Measurements from ENCODE around the gene HAUS3. TPM values are rescaled to one million over a fixed set of nuclear protein-coding genes. Genes with fewer than 3 reads are reported as not detected.
"Not testable (repeated sequence)": the region's sequence is repeated elsewhere in the genome, so short reads cannot be mapped to it uniquely, and the experiment has no call there.

The HAUS3 gene
- total and polyA plus RNA-seq, 10 of the 15 experiments (the other 5 are each of a cell fraction or from before 2014, with no cell fraction given), result 4.2 to 23.9 (median 12.3) TPM

GRCh38 chr4:2222838-2223237 lies 19.1 kb downstream of the HAUS3 start (continued):
- TF ChIP-seq CUX1 (IDR thresholded peaks at IDR 0.05; ENCODE audit: insufficient replicate concordance, low read depth, low read length), result no peak
- TF ChIP-seq SP1 (IDR thresholded peaks at IDR 0.05; ENCODE audit: low read depth, low read length), result no peak

- H3K27ac ChIP-seq (ENCODE audit: control insufficient read depth, insufficient read depth); H4K20me1 ChIP-seq (ENCODE audit: control insufficient read depth, insufficient read depth); H3K9ac ChIP-seq (ENCODE audit: control insufficient read depth, insufficient read depth, low read length); H3K4me1 ChIP-seq (ENCODE audit: control insufficient read depth, insufficient read depth, low read length); H2AFZ ChIP-seq (ENCODE audit: control insufficient read depth, low read depth, low read length); BruUV-seq (replicated peaks); in situ Hi-C loops (cut with MboI); H3K79me2 ChIP-seq (ENCODE audit: control insufficient read depth, insufficient read depth, low read length); H3K27me3 ChIP-seq (replicated peaks in 1 of 2; ENCODE audit: control insufficient read depth in 2 of 2, insufficient read depth in 2 of 2, low read length in 1 of 2); H3K9me3 ChIP-seq (replicated peaks; ENCODE audit: control insufficient read depth, insufficient read depth, low read length); H3K36me3 ChIP-seq (ENCODE audit: control insufficient read depth in 2 of 2, insufficient read depth in 2 of 2, low read length in 1 of 2); ATAC-seq; FAIRE-seq; DNase-seq (ENCODE audit: low read depth, low spot score); POLR2A ChIA-PET; H3K4me2 ChIP-seq (ENCODE audit: control insufficient read depth, insufficient read depth); intact Hi-C loops (cut with micrococcal nuclease; ENCODE audit: unreplicated experiment); H3K4me3 ChIP-seq: not testable (repeated sequence)
- SMC1A ChIA-PET (ENCODE audit: uncharacterized antibody, unreplicated experiment), result interaction anchor here (1.3 to 6.4 kb wide), 4 partner anchors 9 to 194 kb away, joined by 3 to 43 read pairs (median 6); no protein-coding TSS in a partner anchor
- CTCF ChIA-PET, result interaction anchor here (0.6 to 5.6 kb wide), 20 partner anchors 10 to 335 kb away, joined by 3 to 52 read pairs (median 8); partner anchors contain the start of genes HAUS3, POLN and RNF4
- WGBS (ENCODE audit: insufficient coverage, insufficient replicate concordance, low lambda C conversion rate, missing lambda C conversion rate), result 95% methylated on average over 4 of the region's 4 CpGs
- RAD21 ChIA-PET (ENCODE audit: unreplicated experiment), result interaction anchor here (1.1 to 2.1 kb wide), 7 partner anchors 11 to 313 kb away, joined by 3 to 20 read pairs (median 8); partner anchors contain the start of gene MXD4
These were observed 20.5 kb downstream of the HAUS3 start for GRCh38 chr4:2221378-2221777.

Data from GM12878 (cell line).